HepG2 (cell line): ENCODE measurements around the gene BMP6. TPM values are rescaled to one million over a fixed set of nuclear protein-coding genes. Genes with fewer than 3 reads are reported as not detected.

Source experiments
- ATAC-seq: fragments of 200-7000 bp; cut with Tn5 transposase; 3 replicates; pipeline ENCODE4 v1.9.1; 2020; ENCODE audit warnings: mild to moderate bottlenecking, moderate library complexity
- BruUV-seq: library from RNA; stranded (reverse); fragments of 400-500 nt; replicated peaks from 2 replicates; lab custom pipeline; 2021; lab: Mats Ljungman, UMichigan
- CTCF ChIA-PET: fragments of 300-600 bp; formaldehyde crosslinking; extraction: SDS; loops from one replicate; lab custom pipeline; 2021; ENCODE audit warnings: low total read pairs, inconsistent platforms, low intra/inter-chr PET ratio; lab: Yijun Ruan, JAX
- POLR2A ChIA-PET: fragments of 350-600 bp; sonication (Branson Sonifier 250); formaldehyde crosslinking; loops from one replicate; lab custom pipeline; 2020; ENCODE audit warnings: antibody characterized with exemption, inconsistent platforms; lab: Yijun Ruan, JAX
- DNase-seq: peaks from one replicate; pipeline ENCODE4 v3.0.0-alpha.2; 2015; ENCODE audit warnings: low spot score
- FAIRE-seq: peaks from 3 replicates; lab custom pipeline; 2011; peaks lifted over from hg19 to GRCh38; lab: Jason Lieb, UNC
- H2AFZ ChIP-seq: one replicate; pipeline ENCODE4 v1.6.1; 2011; ENCODE audit warnings: low read length, inconsistent platforms
- H3K27ac ChIP-seq: fragments of 300-600 bp; 3 replicates; pipeline ENCODE4 v1.8.0; 2011; ENCODE audit warnings: mixed run types, mild to moderate bottlenecking, mixed read lengths, low read length, inconsistent platforms; ENCODE audit not compliant: insufficient read depth; ENCODE audit errors: extremely low read length
- H3K27me3 ChIP-seq, 2 experiments: fragments of 200-600 bp in 1 of 2; 2 replicates in 1 of 2; 3 replicates in 1 of 2; pipeline versions ENCODE4 v1.6.0 to v1.8.0; 2011; ENCODE audit warnings: low read length in 2 of 2, mild to moderate bottlenecking in 2 of 2, moderate library complexity in 2 of 2, inconsistent platforms in 1 of 2; ENCODE audit not compliant: insufficient read depth in 2 of 2, control insufficient read depth in 1 of 2
- H3K36me3 ChIP-seq, 2 experiments: fragments of 200-600 bp in 1 of 2; replicated peaks in 1 of 2; 2 replicates in 1 of 2; 3 replicates in 1 of 2; pipeline versions ENCODE4 v1.5.1 to v1.8.0; 2011; ENCODE audit warnings: low read length in 2 of 2, inconsistent platforms in 1 of 2; ENCODE audit not compliant: insufficient read depth in 2 of 2, control insufficient read depth in 1 of 2
- H3K4me1 ChIP-seq: 2 replicates; pipeline ENCODE4 v1.5.1; 2012; ENCODE audit warnings: low read length, inconsistent platforms; ENCODE audit not compliant: insufficient read depth
- H3K4me2 ChIP-seq: 2 replicates; pipeline ENCODE4 v1.6.0; 2011; ENCODE audit warnings: low read depth, low read length, inconsistent platforms
- H3K4me3 ChIP-seq, 3 experiments: fragments of 200-600 bp in 1 of 3; sonication (generic), shearing (Covaris generic) in 1 of 3; replicated peaks in 1 of 3; 2 replicates each; pipeline ENCODE4 v1.5.1; 2011 to 2016; ENCODE audit warnings: low read length in 3 of 3, inconsistent platforms in 2 of 3, low read depth in 2 of 3, mild to moderate bottlenecking in 2 of 3, control low read depth in 1 of 3, mixed read lengths in 1 of 3; ENCODE audit not compliant: insufficient read depth in 1 of 3
- H3K79me2 ChIP-seq: one replicate; pipeline ENCODE4 v1.6.1; 2011; ENCODE audit warnings: low read length, inconsistent platforms; ENCODE audit not compliant: insufficient read depth
- H3K9ac ChIP-seq: 2 replicates; pipeline ENCODE4 v1.6.0; 2011; ENCODE audit warnings: mild to moderate bottlenecking, low read depth, low read length, inconsistent platforms; ENCODE audit not compliant: insufficient read depth
- H3K9me3 ChIP-seq: 2 replicates; pipeline ENCODE4 v1.5.1; 2012; ENCODE audit warnings: mild to moderate bottlenecking, low read length
- H4K20me1 ChIP-seq: 2 replicates; pipeline ENCODE4 v1.6.0; 2011; ENCODE audit warnings: inconsistent platforms, mild to moderate bottlenecking, low read length, moderate library complexity; ENCODE audit not compliant: insufficient read depth
- CTCF ChIP-seq: sonication (generic); formaldehyde crosslinking; IDR thresholded peaks from 2 replicates; pipeline ENCODE4 v1.5.0; 2020; ENCODE audit warnings: mild to moderate bottlenecking, missing genetic modification reagents, moderate library complexity
- NR3C1 ChIP-seq: sonication (generic); formaldehyde crosslinking; IDR thresholded peaks from 2 replicates; pipeline ENCODE4 v1.4.0; 2020; ENCODE audit warnings: missing genetic modification reagents
- SMC3 ChIP-seq: IDR thresholded peaks from 2 replicates; pipeline ENCODE4 v1.6.1; 2011; ENCODE audit warnings: low read length, improper control_type of control experiment
- SRSF1 ChIP-seq: fragments of 200-400 bp; formaldehyde crosslinking; optimal IDR thresholded peaks from 2 replicates; pipeline ENCODE3; 2017; ENCODE audit warnings: mild to moderate bottlenecking, low read depth, low read length, moderate library complexity
- STAG1 ChIP-seq: sonication (generic); formaldehyde crosslinking; IDR thresholded peaks from 2 replicates; pipeline ENCODE4 v1.4.0; 2020; ENCODE audit warnings: missing genetic modification reagents
- U2AF2 ChIP-seq: fragments of 200-400 bp; formaldehyde crosslinking; IDR thresholded peaks from 2 replicates; pipeline ENCODE4 v1.6.1; 2017; ENCODE audit warnings: low read depth, mild to moderate bottlenecking, low read length
- XRCC5 ChIP-seq: fragments of 200-400 bp; formaldehyde crosslinking; optimal IDR thresholded peaks from 2 replicates; pipeline ENCODE3; 2017; ENCODE audit warnings: mild to moderate bottlenecking, low read length
- ZNF180 ChIP-seq: sonication (generic); formaldehyde crosslinking; IDR thresholded peaks from 2 replicates; pipeline ENCODE4 v1.4.0; 2020; ENCODE audit warnings: low read depth, missing genetic modification reagents, borderline replicate concordance
- WGBS: methylation state at CpG from one replicate; pipeline ENCODE4 v1.1.6; 2017; ENCODE audit warnings: low lambda C conversion rate; 5-methylcytosine and 5-hydroxymethylcytosine counted together
- in situ Hi-C: cut with HindIII; loops from 2 replicates; pipeline ENCODE4 v1.10.0; 2017; ENCODE audit warnings: low pct_unique_long_range_greater_than_20kb; ENCODE audit not compliant: extremely low pct_ligation_motif_present
- intact Hi-C: fragments of 100-400 bp; cut with micrococcal nuclease; formaldehyde crosslinking; loops from one replicate; pipeline ENCODE4 v1.10.0; 2022; ENCODE audit not compliant: unreplicated experiment
- polyA plus RNA-seq, 8 experiments: library from polyadenylated mRNA; depleted of rRNA in 3 of 8; stranded (reverse) in 7 of 8; unstranded in 1 of 8; fragments of >200 nt; fragmentation: Illumina TruSeq in 4 of 8; extraction: Trizol in 4 of 8; gene quantifications; 2 replicates each; pipeline versions ENCODE4 v1.2.1 to v1.2.3, GENCODE V29; 2011 to 2016; ENCODE audit warnings: low read depth in 4 of 8, missing spikeins in 1 of 8, mixed read lengths in 1 of 8; ENCODE audit not compliant: insufficient read depth in 1 of 8
- total RNA-seq, 5 experiments: library from RNA; depleted of rRNA; stranded (reverse); fragments of >200 nt; fragmentation: Illumina TruSeq; extraction: Trizol; gene quantifications; 2 replicates each; pipeline ENCODE4 v1.2.3, GENCODE V29; 2016; ENCODE audit warnings: low read depth in 1 of 5
- TF ChIP-seq, protein P1 (sequence below): sonication (generic); IDR thresholded peaks from 2 replicates; pipeline ENCODE4 v1.6.1; 2016; ENCODE audit warnings: low read depth, borderline replicate concordance

Gene BMP6
- total and polyA plus RNA-seq, 2 of the 13 experiments (the other 11 are each of a cell fraction or from before 2014, with no cell fraction given) = 0.09 to 0.18 TPM

GRCh38 chr6:7813193-7813592 is 87.3 kb downstream of the BMP6 start (continued):
- TF ChIP-seq ZNF180 = no peak

GRCh38 chr6:7813704-7814103 is 87.8 kb downstream of the BMP6 start:
- FAIRE-seq (peak; percentile 85), ATAC-seq (peak; percentile 99), DNase-seq (peak; percentile 53)
- Histone ChIP-seq H3K9ac (no peak overlapping the region), H2AFZ (no peak overlapping the region), H3K36me3 (no peaks in the 10 kb centered on the region), H3K79me2 (no peaks in the 10 kb centered on the region), H3K27ac (no peak overlapping the region), H3K4me1 (no peaks in the 10 kb centered on the region), H3K9me3 (no peaks in the 10 kb centered on the region), H4K20me1 (no peaks in the 10 kb centered on the region), H3K27me3 (peaks cover 2 to 27% of the 10 kb centered on the region in 2 experiments; a peak in 4 of 5 replicates), H3K4me2 (no peak overlapping the region), H3K4me3 (no peak overlapping the region)
- ChIA-PET POLR2A (no interaction called here), CTCF (interaction anchor here (0.7 to 0.9 kb wide), 2 partner anchors 91 to 92 kb away, joined by 3 to 5 read pairs; no protein-coding TSS in a partner anchor)
- peak; percentile 63 for TF ChIP-seq STAG1 (CRISPR knock-in tag)
- TF ChIP-seq, protein P1, sequence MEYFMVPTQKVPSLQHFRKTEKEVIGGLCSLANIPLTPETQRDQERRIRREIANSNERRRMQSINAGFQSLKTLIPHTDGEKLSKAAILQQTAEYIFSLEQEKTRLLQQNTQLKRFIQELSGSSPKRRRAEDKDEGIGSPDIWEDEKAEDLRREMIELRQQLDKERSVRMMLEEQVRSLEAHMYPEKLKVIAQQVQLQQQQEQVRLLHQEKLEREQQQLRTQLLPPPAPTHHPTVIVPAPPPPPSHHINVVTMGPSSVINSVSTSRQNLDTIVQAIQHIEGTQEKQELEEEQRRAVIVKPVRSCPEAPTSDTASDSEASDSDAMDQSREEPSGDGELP = peak; percentile 39; the same call in 1 of the 2 replicates
- TF ChIP-seq SMC3 = peak; percentile 76
- no peak for TF ChIP-seq U2AF2
- no peak for TF ChIP-seq NR3C1 (CRISPR knock-in tag)
- TF ChIP-seq XRCC5 = peak; percentile 65
- peak; percentile 59 for TF ChIP-seq CTCF (CRISPR knock-in tag)
- TF ChIP-seq SRSF1 = no peak
- BruUV-seq = no TSS peak
- WGBS = 17% methylated on average over 3 of the region's 3 CpGs
- in situ Hi-C loops (no loop called here), intact Hi-C loops (loop anchor here (1.0 kb wide), 1 partner anchor 90 kb away; no protein-coding TSS in a partner anchor)
